Activated CD4-positive, alpha-beta T cell treated with anti-CD3 and anti-CD28 coated beads, Interleukin-2, Interleukin-6, amounts not matched to agents 100 ng/mL and 50 ng/mL, durations not matched to agents 16 hours and 8 hours (primary cell): ENCODE results near the gene RAB35.

Source experiments
- DNase-seq: peaks from one replicate; pipeline ENCODE4 v3.0.0-alpha.2; 2020

The RAB35 gene

DNA sequence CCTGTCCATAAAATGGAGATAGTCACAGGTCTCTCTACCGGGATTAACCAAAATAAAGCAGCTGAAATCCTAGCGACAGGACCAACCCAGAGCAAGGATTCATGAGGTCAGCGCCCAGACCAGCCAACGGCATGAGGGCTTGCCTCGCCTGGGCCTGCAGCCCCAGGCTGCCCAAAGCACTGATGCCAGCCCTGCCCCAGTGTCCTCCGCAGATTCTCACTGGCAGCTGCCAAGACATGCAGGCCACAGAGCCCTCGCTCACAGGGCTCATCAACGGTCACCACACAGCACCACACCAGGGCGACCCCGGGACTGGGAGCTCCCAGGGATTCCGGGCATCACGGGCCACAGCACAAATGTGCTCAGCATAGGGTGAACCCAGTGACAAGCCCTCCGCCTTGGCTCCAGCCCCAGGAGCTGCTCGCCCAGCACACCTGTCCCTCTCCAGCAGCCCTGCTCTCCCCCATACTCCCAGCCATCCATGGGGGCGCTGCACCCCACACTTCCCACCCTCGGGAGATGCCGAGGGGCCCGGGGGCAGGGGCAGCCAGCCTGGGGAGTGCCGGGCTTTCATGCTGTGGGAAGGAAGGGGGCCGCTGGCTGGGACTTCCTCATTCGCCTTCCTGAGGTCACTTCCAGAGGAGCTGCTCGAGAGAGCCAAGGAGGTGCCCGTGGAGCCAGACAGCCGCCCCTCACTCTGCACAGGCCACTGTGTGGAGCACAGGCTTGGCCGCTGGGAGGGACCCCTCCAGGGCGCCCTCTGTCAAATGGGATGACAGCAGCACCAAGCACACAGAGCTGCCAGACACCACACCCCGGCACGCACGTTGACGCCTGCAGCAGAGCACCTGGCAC lies 14.1 kb downstream of the RAB35 start:
- no peak for DNase-seq

DNA sequence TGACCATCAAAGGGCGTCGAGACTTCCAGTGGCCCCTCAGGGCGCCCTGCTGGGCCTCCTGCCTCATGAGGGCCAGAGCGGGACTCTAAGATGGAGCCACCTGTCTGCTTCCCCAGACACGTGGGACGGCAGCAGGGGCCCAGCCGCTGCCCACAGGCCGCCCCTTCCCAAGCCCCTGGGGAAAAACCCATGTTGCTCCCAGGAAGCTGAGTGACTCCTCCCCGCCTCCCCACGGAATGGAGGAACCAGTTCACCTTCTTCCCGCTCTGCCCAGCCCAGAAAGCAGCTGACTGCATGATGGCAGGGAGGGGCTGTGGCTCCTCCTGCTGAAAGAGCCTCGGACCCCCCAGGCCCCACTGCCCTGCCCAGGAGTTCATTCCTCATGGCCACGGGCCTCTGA lies 14.9 kb downstream of the RAB35 start:
- DNase-seq, result no peak

DNA sequence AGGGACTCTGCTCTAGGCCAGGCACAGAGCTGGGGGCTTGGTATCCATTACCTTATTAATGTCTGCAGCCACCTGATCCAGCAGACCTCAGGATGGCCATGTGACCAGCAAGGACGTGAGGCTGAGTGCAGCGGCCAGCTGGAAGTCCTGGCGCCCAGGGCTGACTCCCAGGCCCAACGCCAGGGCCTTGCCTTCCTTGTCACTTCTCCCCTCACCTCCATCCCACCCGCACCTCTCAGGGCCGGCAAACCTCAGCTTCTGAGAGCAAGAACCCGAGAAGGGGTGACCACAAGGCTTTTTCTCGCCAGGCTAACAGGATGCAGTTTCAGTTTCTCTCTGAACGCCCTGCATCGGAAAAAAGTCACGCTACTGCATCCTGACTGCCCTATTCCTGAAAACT lies 15.4 kb downstream of the RAB35 start:
- DNase-seq, result peak; percentile 41

DNA sequence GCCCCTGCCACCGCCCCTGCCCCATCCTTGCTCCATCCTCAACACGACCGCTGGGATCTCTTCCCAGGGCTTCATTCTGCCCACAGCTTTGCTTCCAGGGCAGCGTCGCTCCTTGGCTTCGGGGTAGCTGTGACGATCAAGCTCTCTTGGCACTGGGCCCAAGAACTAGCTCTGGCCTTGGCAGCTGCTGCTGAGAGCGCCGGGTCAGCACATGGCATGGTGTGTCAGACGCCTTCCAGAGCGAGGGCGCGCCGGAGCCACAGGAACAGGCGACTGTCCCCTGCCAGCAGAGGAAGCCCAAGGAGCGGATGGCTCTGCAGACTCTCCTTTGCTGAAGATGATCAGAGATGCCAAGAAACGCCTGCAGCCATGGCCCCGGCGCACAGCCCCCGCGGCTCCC lies 15.9 kb downstream of the RAB35 start:
- DNase-seq, result no peak

DNA sequence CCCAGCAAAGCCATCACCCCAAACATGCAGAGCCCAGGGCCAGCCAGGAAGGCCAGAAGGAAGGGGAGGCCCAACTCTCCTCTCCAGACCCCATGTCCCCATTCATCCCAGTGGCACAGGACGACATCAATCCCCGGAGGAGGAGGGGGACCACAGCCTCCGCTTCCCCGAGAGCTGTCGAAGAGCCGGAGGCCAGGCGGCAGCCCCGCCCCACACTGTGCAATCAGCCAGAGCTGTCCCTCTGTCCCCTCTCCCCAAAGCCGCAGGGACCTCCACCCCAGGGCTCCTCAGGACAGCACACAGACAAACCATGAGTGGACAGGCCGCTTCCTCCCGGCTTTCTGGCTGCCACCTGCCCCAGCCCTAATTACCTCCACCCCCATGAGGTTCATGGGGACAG lies 16.8 kb downstream of the RAB35 start:
- no peak for DNase-seq

DNA sequence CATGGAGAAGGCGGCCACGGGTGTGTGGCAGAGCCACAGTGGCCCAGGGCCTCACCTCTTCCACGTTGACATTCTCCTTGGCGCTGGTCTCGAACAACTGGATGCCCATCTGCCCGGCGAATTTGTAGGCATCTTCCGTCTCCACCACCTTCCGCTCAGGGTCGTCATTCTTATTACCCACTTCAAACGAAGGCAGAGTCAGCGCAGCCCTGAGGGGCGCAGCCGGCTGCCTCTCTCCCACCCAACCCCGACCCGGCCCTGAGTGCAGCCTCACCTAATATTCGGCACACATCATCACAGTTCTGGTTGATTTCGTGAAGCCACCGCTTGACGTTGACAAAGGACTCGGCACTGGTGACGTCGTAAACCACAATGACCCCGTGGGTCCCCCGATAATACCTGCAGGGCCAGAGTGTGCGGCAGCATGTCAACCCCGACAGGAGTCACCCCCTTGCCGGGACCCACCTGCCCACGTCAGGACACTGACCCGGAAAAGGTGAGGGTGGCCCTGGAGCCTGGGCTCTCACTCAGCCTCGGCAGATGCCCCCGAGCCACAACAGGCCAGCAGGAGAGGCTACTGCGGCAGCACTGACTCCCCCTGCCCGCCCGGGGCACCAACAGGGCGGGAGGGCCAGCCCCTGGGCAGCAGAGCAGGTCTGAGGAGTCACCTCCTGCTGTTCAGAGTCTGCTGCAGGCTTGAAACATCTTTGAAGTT lies 17.6 kb downstream of the RAB35 start:
- no peak for DNase-seq

DNA sequence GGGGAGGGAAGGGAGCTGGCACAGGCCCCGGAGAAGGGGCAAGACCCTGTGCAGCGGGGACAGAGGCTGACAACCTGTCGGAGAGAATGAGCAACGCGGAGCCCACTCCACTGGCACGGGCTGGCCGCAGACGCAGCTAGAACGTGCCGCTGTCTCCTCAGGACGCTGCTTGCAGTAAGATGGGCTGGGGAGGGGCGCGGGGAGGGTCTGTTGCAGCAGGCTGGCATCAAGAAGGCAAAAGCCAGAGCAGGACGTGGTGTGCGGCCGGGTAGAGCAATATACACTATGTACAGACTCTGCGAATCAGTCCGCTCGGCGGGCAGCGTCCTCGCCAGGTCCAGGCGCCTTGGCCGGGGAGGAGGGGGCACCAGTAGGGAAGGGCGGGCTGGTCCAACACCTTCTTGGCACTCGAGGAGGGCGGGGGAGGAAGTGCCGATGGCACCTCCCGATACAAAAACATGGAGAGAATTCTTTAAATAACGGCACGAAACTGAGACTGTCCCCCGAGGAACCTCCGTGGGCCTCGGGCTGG lies 19.8 kb downstream of the RAB35 start:
- DNase-seq, result no peak

DNA sequence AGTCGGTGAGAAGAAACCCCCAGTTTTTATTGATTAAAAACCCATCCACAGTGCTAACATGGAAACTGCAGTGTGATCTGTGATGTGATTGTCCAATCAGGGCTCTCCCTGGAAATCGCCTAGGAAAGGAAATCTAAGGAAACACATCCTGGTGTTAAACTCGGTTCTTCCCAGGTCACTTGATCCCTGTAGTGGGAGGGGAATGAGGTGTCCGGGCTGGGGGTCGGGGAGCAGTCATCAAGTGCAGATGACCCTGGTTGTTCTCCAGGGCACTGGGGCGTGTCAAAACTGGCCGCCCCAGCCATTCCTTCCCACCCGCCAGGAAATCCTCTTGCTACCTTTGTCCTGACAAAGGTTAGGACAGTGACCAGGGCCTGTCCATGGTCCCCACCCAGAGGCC lies 20.8 kb downstream of the RAB35 start:
- DNase-seq, result no peak

DNA sequence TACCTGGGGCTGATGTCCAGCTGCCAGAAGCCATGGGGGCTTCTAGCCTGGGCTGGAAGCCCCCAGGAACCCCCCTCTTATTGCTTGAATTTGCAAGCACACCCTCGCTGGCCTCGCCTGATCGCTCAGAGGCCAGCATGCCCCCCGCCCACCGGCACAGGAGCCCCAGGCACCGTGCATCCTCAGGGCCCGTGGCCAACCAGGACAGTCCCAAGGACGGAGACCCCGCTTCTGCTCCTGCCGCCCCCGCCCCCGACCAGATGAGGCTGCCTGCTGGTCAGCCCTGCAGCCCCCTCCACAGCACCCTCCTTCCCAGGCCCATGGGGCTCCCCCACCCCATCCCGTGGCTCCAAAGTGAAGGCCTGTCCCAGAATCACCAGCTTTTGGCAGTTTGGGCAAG lies 21.2 kb downstream of the RAB35 start:
- DNase-seq, result no peak

DNA sequence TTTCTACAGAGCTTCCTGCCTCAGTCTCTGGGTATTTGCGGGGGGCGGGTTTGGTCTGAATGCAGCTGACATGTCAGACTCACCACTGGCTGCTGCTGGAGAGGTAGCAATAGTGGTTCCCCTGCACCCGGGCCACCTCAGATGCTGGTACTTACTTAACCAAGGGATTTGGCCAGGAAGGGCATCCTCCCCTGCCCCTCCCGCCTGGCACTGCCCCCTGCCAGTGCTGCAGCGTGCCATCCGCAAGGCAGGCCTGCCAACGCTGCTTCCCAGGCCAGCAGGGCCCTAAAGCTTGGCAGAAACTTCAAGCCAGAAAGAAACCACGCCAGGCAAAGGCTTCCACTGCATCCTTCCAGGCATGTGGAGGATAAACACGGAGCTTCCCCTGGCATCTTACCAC lies 22.1 kb downstream of the RAB35 start:
- DNase-seq, result no peak

DNA sequence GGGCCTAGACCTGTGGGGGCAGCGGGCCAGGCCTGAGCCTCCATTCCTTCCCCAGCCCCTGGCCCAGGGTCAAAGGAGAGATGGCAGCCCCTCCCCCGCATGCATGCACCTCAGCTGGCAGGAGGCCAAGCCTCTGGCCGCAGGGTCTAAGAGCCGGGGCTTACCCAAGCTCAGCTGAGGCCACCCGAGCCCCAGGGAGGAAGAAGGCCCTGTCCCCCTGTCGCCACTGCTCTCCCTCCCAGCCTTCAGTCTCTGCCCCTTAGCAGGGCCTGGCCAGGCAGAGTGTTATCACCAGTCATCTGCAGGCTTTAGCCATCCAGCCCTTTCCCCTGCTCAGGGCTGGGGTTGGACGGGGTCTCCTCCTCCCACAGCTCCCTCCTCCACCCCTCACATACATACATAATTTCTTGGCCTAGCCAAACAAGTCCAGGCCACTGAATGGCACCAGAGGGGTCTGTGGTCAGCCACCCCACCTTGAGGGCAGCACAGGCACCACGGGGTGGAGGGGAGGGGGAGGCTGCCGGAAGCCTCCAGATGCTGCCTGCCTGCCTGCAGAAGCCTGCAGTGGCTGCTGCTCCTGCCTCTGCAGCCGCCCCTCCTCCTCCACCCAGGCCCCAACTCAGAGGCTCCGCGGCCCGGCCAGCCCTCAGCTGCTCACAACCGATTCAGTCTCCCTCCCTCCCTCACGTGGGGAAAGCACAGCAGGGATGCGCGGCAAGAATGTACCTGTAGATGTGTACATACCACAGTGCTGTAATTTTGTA lies 22.8 kb downstream of the RAB35 start:
- no peak for DNase-seq

DNA sequence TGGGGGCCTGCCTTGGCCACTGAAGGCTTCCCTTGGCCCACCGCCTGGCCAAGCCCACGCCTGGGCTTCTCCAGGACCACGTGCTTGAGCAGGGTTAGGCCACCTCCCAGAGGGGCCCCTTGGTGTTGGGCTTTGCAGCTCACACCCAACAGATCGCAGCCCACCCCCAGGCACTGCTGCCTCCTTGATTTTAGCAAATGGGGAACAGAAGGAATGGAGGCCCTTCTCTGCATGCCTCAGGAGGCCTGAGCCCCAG lies 23.3 kb downstream of the RAB35 start:
- DNase-seq, result no peak

DNA sequence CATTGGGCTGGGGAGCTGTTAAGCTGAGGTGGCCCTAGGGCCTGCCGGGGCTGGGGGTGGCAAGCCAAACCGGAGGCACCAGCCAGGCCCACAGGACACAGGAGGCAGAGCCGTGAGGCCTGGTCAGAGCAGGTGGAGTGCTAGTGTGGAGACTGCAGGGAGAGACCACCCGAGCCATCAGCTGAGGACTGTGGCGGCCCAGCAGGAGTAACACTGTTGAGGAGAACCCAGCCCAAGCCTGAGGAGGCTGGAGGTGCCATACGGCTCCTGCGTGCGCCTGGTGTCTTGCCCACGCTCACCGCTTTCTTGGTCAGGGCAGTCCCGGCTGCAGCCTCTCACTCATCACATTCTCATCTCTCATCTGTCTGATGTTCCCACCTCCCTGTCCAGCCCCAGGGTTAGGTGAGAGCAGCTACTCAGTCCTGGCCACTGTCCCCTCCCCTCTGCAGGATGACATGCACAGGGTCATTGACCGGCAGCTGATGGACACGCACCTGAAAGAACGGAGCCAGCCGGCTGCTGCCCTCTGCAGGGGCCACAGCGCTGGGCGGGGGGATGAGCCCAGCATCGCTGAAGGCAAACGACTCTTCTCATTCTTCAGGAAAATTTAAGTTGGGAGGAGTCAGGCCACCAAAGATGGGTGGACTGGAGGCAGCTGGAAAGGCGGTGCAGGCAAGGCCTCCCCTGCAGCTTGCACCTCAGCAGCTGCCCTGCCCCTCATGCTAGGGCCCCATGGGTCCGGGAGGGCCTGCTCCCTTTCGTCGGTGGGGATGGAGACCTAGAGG lies 23.8 kb downstream of the RAB35 start:
- no peak for DNase-seq

DNA sequence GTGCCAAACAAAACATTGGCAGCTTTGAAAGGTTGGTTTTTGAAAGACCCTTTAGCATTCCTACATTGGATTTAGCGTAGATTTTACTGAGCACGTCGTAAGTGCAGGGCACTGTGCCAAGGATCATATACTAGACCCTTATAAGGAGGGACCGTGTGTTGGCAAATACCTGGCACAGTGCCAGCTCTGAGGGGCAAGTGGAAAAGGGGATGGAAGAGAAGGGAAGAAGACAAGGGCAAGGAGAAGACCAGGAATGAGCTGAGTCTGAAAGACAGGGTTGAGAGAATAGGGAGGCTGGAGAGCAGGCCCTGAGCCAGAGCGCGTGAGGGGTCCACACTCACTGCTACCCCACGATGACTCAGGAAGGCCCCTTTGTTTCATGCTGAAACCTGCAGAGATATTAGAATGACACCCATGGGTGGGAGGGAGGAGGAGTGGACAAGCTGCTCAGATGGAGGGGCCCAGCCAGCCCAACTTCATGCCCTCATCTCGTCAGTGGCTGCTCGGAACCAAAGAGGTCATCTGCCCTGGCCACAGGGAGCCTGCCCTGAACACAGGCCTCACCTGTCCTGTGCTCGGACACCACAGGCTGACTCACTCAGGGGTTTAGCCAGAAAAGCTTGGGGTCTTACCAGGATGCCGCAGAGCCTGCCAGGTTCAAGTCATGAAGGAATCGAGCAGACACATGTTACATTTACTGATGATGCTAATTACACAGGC lies 25.0 kb downstream of the RAB35 start:
- DNase-seq, result no peak

DNA sequence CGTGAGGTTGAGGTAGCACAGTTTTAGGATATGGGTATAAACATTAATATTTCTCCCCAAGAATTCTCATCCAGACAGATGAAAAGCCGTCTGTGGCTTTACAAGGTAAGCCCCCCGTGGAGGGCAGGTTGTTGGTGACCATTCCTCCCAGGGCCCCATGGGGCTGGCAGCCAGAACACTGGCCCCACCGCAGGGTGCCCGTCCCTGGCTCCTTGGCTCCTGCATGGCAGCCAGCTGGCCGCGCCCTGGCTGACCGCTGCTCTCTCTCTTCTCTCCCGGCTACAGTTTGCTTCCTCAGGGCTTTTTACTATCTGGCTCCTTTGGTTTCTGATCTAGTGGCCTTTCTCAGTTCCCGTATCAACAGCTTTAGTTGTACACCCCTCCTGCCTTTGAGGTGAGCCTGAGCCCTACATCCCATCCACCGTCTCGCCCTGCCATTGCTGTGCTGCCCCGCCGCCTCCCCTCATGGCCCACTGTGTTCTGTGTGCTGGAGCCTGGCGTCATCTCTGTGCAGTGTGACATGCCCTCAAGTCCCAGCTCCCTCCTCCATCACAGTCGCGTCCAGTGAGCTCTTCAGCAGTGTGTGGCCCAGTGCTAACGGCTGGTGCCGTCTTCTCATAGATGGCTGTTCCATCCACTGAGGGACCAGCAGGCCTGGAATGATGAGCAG lies 25.8 kb downstream of the RAB35 start:
- no peak for DNase-seq

DNA sequence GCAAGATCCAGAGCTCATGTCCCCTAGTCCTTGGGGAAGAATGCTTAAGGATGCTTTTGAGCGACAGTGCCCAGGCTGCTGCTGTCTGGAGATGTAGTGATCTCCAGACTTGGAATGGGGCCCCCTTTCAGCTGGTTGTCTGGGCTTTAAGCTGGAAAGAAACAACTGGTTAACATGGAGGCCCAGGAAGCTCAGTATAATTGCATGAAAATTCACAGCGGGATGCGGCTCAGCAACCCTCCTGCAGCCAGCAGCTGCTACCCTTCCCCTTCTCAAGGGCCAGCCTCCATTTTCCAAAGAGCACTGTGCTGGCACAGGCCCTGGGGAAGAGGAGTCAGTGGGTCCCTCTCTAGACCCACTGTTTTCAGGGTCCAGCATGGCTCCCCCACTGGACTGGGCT lies 26.3 kb downstream of the RAB35 start:
- DNase-seq, result no peak

DNA sequence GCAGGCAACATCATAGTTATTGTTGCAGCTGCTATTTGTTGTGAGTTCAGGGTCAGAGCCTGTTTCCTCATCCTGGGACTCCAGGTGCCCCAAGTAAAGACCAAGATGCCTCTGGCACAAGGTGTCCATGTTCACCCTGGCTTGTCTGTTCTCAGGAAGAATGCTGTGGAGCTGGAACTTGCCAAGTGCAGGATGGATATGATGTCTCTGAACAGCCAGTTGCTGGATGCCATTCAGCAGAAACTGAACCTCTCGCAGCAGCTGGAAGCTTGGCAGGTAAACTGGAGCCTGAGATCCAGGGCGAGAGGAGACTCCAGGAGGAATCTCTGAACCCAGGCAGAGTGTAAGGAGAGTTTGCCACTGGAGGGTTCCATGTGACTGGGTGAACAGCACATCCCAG lies 26.8 kb downstream of the RAB35 start:
- no peak for DNase-seq

DNA sequence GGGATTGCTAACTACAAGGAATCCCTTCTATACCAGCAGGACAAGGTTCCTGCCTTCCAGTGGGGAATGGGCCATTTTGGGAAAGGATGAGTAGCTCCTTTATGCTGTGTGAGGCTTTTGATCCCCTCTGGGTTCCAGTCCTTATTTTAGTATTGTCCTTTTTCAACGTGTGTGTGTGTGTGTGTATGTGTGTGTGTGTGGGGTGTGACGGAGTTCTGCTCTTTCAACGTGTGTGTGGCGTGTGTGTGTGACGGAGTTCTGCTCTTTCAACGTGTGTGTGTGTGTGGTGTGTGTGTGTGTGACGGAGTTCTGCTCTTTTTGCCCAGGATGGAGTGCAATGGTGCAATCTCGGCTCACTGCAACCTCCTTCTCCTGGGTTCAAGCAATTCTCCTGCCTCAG lies 27.4 kb downstream of the RAB35 start:
- DNase-seq, result no peak

DNA sequence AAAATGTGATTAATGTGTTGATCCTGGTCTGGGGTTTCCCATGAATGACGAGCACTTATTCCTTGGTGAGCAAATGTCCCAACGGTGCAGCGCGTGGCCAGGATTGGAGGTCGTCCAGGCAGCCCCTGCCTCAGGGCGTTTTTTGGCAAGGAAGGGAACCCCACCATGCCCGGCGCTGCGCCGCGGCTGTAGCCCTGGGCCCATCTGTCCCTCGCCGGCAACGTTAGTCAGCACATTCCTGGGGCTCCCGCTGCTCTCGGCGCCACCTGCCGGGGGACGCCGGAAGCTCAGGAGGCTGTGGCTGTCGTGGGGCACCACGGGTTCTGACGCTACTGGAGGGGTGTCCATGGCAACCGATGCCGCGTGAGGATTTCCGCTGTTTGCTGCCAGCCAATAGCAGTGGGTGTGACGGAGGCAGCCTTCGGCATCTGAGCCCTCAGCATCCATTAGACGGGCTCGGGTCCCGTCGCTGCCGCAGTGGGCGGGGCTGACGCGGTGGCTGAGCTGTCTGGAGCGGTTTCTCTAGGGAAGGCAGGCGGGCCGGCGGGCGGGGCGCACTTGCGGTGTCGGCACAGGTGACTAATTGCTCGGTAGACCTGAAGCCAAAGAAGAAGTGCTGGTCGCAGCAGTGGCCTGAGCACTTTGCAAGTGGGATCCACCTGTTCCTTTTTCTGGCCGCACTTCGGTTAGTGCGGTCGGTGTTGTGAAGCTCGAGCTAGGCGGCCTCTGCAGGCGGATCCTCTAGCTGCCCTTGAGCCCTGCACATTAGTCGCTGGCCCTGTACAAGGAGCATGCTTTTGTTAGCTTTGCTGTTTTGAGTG lies 29.5 kb downstream of the RAB35 start:
- peak; percentile 100 for DNase-seq

DNA sequence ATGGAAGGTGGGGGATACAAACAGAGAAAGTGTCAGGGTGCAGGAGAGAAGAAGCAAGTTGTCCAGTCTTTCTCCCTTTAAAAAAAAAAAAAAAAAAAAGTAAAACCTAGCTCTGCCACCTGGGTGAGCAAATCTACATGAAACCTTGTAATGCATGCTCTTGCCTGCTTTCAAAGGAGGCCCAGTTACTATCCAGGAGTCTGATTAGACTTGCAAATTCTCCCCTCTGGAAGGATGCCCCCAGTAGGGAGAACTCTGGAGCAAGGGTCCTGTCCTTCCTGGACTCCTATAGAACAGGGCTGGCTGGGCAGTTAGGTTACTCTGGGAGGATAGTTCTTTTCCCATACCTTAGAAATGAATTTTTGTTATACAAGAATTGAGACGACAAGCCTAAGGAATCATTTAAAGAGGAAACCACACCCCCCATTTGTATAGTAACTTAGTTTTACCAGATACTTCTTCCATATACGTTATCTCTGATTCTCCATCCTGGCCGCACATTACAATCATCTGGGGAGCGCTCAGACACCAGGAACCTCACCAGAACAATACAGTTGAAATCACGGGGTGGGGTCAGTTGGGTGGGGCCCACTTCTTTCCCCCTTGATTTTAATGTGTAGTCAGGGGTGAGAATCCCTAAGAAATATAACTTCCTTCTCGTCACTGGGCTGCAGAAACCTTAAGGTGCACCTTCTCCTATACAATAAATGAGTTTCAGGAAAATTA lies 30.5 kb downstream of the RAB35 start:
- no peak for DNase-seq
